CD4-positive, alpha-beta T cell treated with Interleukin-4 for 4 hours (primary cell): Measurements from ENCODE around the gene GBA2.

ENCODE experiments used
- DNase-seq: peaks from one replicate; pipeline ENCODE4 v3.0.0-alpha.2; 2020

Gene GBA2

GRCh38 chr9:35688558-35689541 is 60.2 kb downstream of the GBA2 start:
- DNase-seq = peak; percentile 16

- no peak for DNase-seq
Observed at GRCh38 chr9:35687972-35688557, 61.0 kb downstream of the GBA2 start.

GRCh38 chr9:35687306-35687705 is 61.7 kb downstream of the GBA2 start:
- no peak for DNase-seq
